GM13976 (cell line): Measurements from ENCODE around the gene HRK.

Source experiments
- DNase-seq: peaks from one replicate; pipeline ENCODE4 v3.0.0; 2012; ENCODE audit warnings: low spot score
- CTCF ChIP-seq: IDR thresholded peaks from 2 replicates; pipeline ENCODE4 v1.5.1; 2012; ENCODE audit warnings: borderline replicate concordance, mild to moderate bottlenecking; ENCODE audit not compliant: insufficient read depth; ENCODE audit errors: extremely low read depth, missing control alignments, control extremely low read depth
- in situ Hi-C: fragments of 300-500 bp; cut with MboI; formaldehyde crosslinking; loops from one replicate; pipeline ENCODE4 v1.12.0; 2022; ENCODE audit warnings: low sequenced_read_pairs, mixed read lengths, inconsistent platforms; ENCODE audit not compliant: unreplicated experiment

The HRK gene

GRCh38 chr12:116881325-116881876, at the start of gene HRK:
HRK (minus strand) TSS chr12:116881441; CDS start chr12:116881307, 134 bp downstream.
- no peak for TF ChIP-seq CTCF
- DNase-seq = no peak
- in situ Hi-C loops = no loop called here

- TF ChIP-seq CTCF = no peak
- in situ Hi-C loops = no loop called here
- no peak for DNase-seq
These were observed 48.6 kb upstream of the HRK start for GRCh38 chr12:116929885-116930284.

- in situ Hi-C loops = no loop called here
- DNase-seq = no peak
- TF ChIP-seq CTCF = no peak
These were observed 47.3 kb upstream of the HRK start for GRCh38 chr12:116928504-116928903.

- in situ Hi-C loops = no loop called here
- no peak for DNase-seq
- no peak for TF ChIP-seq CTCF
These were observed 46.2 kb upstream of the HRK start for GRCh38 chr12:116927244-116927940.

GRCh38 chr12:116926283-116927243, 45.3 kb upstream of the HRK start:
- no peak for DNase-seq
- in situ Hi-C loops = no loop called here

More at GRCh38 chr12:116926283-116927243, 45.3 kb upstream of the HRK start:
- no peak for TF ChIP-seq CTCF
